PC-9 (cell line): ENCODE data around the gene PITPNM2. TPM values are rescaled to one million over a fixed set of nuclear protein-coding genes. Genes with fewer than 3 reads are reported as not detected.
A peak's percentile ranks its signal among the peaks of the same experiment; 100 is the strongest.

ENCODE experiments used
- BruUV-seq: library from RNA; stranded (reverse); fragments of 400-500 nt; replicated peaks from 2 replicates; lab custom pipeline; 2021; lab: Mats Ljungman, UMichigan
- CTCF ChIA-PET: fragments of 300-600 bp; sonication (Branson Sonifier 250); formaldehyde crosslinking; loops from one replicate; lab custom pipeline; 2022; ENCODE audit warnings: antibody characterized with exemption; lab: Charles Lee
- POLR2A ChIA-PET: fragments of 300-600 bp; sonication (Branson Sonifier 250); formaldehyde crosslinking; loops from one replicate; lab custom pipeline; 2022; ENCODE audit warnings: antibody characterized with exemption; ENCODE audit not compliant: unreplicated experiment; lab: Charles Lee
- DNase-seq, 2 experiments: peaks; one replicate each; pipeline versions ENCODE4 v3.0.0 to v3.0.0-alpha.2; 2015 to 2022; ENCODE audit warnings: mixed read lengths in 1 of 2
- H2AFZ ChIP-seq: fragments of 200-600 bp; sonication (generic); 2 replicates; pipeline ENCODE4 v1.8.1; 2017; ENCODE audit warnings: antibody characterized with exemption
- H3F3A ChIP-seq: fragments of 200-600 bp; sonication (generic); 2 replicates; pipeline ENCODE4 v1.8.1; 2017; ENCODE audit warnings: antibody characterized with exemption, mild to moderate bottlenecking, low read depth; ENCODE audit not compliant: insufficient read depth
- H3K27ac ChIP-seq: fragments of 200-600 bp; sonication (generic); 2 replicates; pipeline ENCODE4 v1.6.1; 2016; ENCODE audit warnings: mixed run types
- H3K27me3 ChIP-seq: fragments of 200-600 bp; sonication (generic); 2 replicates; pipeline ENCODE4 v1.6.1; 2016; ENCODE audit warnings: low read depth, mixed run types; ENCODE audit not compliant: insufficient read depth
- H3K36me3 ChIP-seq: fragments of 200-600 bp; sonication (generic); 2 replicates; pipeline ENCODE4 v1.6.1; 2016; ENCODE audit warnings: low read depth, mixed run types
- H3K4me1 ChIP-seq: fragments of 200-600 bp; sonication (generic); replicated peaks from 2 replicates; pipeline ENCODE4 v1.6.1; 2016; ENCODE audit warnings: mixed run types; ENCODE audit not compliant: insufficient read depth
- H3K4me2 ChIP-seq: fragments of 200-600 bp; sonication (generic); 2 replicates; pipeline ENCODE4 v1.6.1; 2017; ENCODE audit warnings: mixed run types
- H3K4me3 ChIP-seq: fragments of 200-600 bp; sonication (generic); 2 replicates; pipeline ENCODE4 v1.6.1; 2016; ENCODE audit warnings: mixed run types
- H3K79me2 ChIP-seq: fragments of 200-600 bp; sonication (generic); 2 replicates; pipeline ENCODE4 v1.6.1; 2017; ENCODE audit warnings: low read depth, mixed run types
- H3K9me2 ChIP-seq: fragments of 200-600 bp; sonication (generic); 2 replicates; pipeline ENCODE4 v1.8.1; 2017; ENCODE audit warnings: mild to moderate bottlenecking; ENCODE audit not compliant: insufficient read depth
- H3K9me3 ChIP-seq: fragments of 200-600 bp; sonication (generic); 2 replicates; pipeline ENCODE4 v1.8.1; 2016; ENCODE audit warnings: low read depth; ENCODE audit not compliant: insufficient read depth
- H4K20me1 ChIP-seq: fragments of 200-600 bp; sonication (generic); 2 replicates; pipeline ENCODE4 v1.8.1; 2017; ENCODE audit not compliant: insufficient read depth
- CTCF ChIP-seq: fragments of 200-600 bp; sonication (generic); conservative IDR thresholded peaks from 2 replicates; pipeline ENCODE4 v1.6.1; 2017; ENCODE audit warnings: mixed run types, antibody characterized with exemption, mild to moderate bottlenecking, moderate library complexity
- EZH2 ChIP-seq: fragments of 200-600 bp; sonication (generic); IDR thresholded peaks from 2 replicates; pipeline ENCODE4 v1.8.0; 2017; ENCODE audit warnings: antibody characterized with exemption, low read depth
- intact Hi-C: fragments of 100-400 bp; cut with micrococcal nuclease; formaldehyde crosslinking; loops from one replicate; pipeline ENCODE4 v1.10.0; 2022; ENCODE audit not compliant: unreplicated experiment
- total RNA-seq: library from RNA; stranded (reverse); gene quantifications from 2 replicates; pipeline ENCODE4 v1.2.3, GENCODE V29; 2021

Gene PITPNM2
- total RNA-seq, 1 experiment from 2014 or later = 16.6 TPM

- TF ChIP-seq CTCF (no peak), EZH2 (no peak)
- Histone ChIP-seq H3K27ac (peak overlapping the region; percentile 74), H3K4me3 (no peak overlapping the region), H3K79me2 (peaks cover 35% of the 10 kb centered on the region), H3K9me2 (no peaks in the 10 kb centered on the region), H3K4me1 (peaks cover 54% of the 10 kb centered on the region), H2AFZ (no peak overlapping the region), H4K20me1 (no peaks in the 10 kb centered on the region), H3K27me3 (no peaks in the 10 kb centered on the region), H3K4me2 (peak overlapping the region; percentile 63), H3F3A (peaks cover 22% of the 10 kb centered on the region), H3K36me3 (no peaks in the 10 kb centered on the region), H3K9me3 (no peaks in the 10 kb centered on the region)
- DNase-seq = peak; percentile 80 to 91
- ChIA-PET CTCF (no interaction called here), POLR2A (no interaction called here)
- intact Hi-C loops = no loop called here
- no TSS peak for BruUV-seq
These were observed 16.6 kb downstream of the PITPNM2 start for GRCh38 chr12:123134271-123134671.

- peaks cover 37% of the 10 kb centered on the region for H3K79me2 ChIP-seq
- H3K27me3 ChIP-seq = no peaks in the 10 kb centered on the region
- TF ChIP-seq CTCF (no peak), EZH2 (no peak)
- H3K4me1 ChIP-seq = peaks cover 55% of the 10 kb centered on the region
- peaks cover 26% of the 10 kb centered on the region for H3F3A ChIP-seq
- peak overlapping the region; percentile 63 for H3K4me2 ChIP-seq
- DNase-seq = no peak
- POLR2A ChIA-PET = no interaction called here
- peak overlapping the region; percentile 74; the same call in 1 of the 2 replicates for H3K27ac ChIP-seq
- no peaks in the 10 kb centered on the region for H4K20me1 ChIP-seq
- intact Hi-C loops = no loop called here
- no peaks in the 10 kb centered on the region for H3K9me3 ChIP-seq
- CTCF ChIA-PET = no interaction called here
- no peak overlapping the region for H2AFZ ChIP-seq
- BruUV-seq = no TSS peak
- no peaks in the 10 kb centered on the region for H3K9me2 ChIP-seq
- no peak overlapping the region for H3K4me3 ChIP-seq
- no peaks in the 10 kb centered on the region for H3K36me3 ChIP-seq
These were observed 17.2 kb downstream of the PITPNM2 start for GRCh38 chr12:123133701-123134100.

- BruUV-seq = TSS peak; percentile 29
These were observed 17.8 kb downstream of the PITPNM2 start for GRCh38 chr12:123132951-123133619.

More at GRCh38 chr12:123132951-123133619, 17.8 kb downstream of the PITPNM2 start:
- Histone ChIP-seq H3K4me1 (peaks cover 61% of the 10 kb centered on the region), H3K4me3 (no peak overlapping the region), H2AFZ (no peak overlapping the region), H3K4me2 (peak overlapping the region; percentile 63), H3K36me3 (no peaks in the 10 kb centered on the region), H3K79me2 (peaks cover 35% of the 10 kb centered on the region), H3K9me3 (no peaks in the 10 kb centered on the region), H3K9me2 (no peaks in the 10 kb centered on the region), H3K27me3 (no peaks in the 10 kb centered on the region), H4K20me1 (no peaks in the 10 kb centered on the region), H3F3A (peaks cover 32% of the 10 kb centered on the region), H3K27ac (peak overlapping the region; percentile 16; the same call in 1 of the 2 replicates)
- POLR2A ChIA-PET = no interaction called here
- no peak for TF ChIP-seq CTCF
- TF ChIP-seq EZH2 = no peak
- no peak for DNase-seq
- CTCF ChIA-PET = no interaction called here
- intact Hi-C loops = no loop called here
